Kidney (tissue), 14 donors: ENCODE measurements around the gene FAM210A. TPM values are rescaled to one million over a fixed set of nuclear protein-coding genes. Genes with fewer than 3 reads are reported as not detected.
"Not testable (repeated sequence)": the region's sequence is repeated elsewhere in the genome, so short reads cannot be mapped to it uniquely, and the experiment has no call there.

Source experiments
- DNase-seq, 5 donors: peaks; one replicate each; pipeline ENCODE4 v3.0.0-alpha.2; 2013 to 2020
- FAIRE-seq: peaks from 2 replicates; lab custom pipeline; 2012; peaks lifted over from hg19 to GRCh38; lab: Jason Lieb, UNC
- H3K27ac ChIP-seq, 2 donors: one replicate each; pipeline ENCODE4 v1.7.0; 2013; ENCODE audit warnings: low read depth in 2 of 2, low read length in 2 of 2, inconsistent platforms in 1 of 2
- H3K27me3 ChIP-seq: one replicate; pipeline ENCODE4 v1.7.1; 2013; ENCODE audit warnings: low read length, inconsistent platforms; ENCODE audit not compliant: control insufficient read depth, insufficient read depth
- H3K36me3 ChIP-seq, 3 donors: one replicate each; pipeline versions ENCODE4 v1.7.0 to v1.7.1; 2013; ENCODE audit warnings: low read length in 3 of 3, control low read depth in 1 of 3, inconsistent platforms in 1 of 3; ENCODE audit not compliant: insufficient read depth in 3 of 3, control insufficient read depth in 2 of 3
- H3K4me1 ChIP-seq, 3 donors: one replicate each; pipeline versions ENCODE4 v1.7.0 to v1.7.1; 2013; ENCODE audit warnings: low read length in 3 of 3, inconsistent platforms in 1 of 3, low read depth in 1 of 3; ENCODE audit not compliant: control insufficient read depth in 2 of 3, insufficient read depth in 2 of 3
- H3K4me3 ChIP-seq, 3 donors: one replicate each; pipeline versions ENCODE4 v1.7.0 to v1.8.1; 2013; ENCODE audit warnings: low read length in 3 of 3, control low read depth in 1 of 3, inconsistent platforms in 1 of 3
- H3K9ac ChIP-seq, 3 donors: one replicate each; pipeline versions ENCODE4 v1.7.0 to v1.7.1; 2013; ENCODE audit warnings: low read length in 3 of 3, control low read depth in 1 of 3, inconsistent platforms in 1 of 3
- H3K9me3 ChIP-seq, 3 donors: one replicate each; pipeline versions ENCODE4 v1.7.0 to v1.7.1; 2013; ENCODE audit warnings: low read length in 3 of 3, control low read depth in 1 of 3, inconsistent platforms in 1 of 3; ENCODE audit not compliant: control insufficient read depth in 2 of 3, insufficient read depth in 1 of 3
- CTCF ChIP-seq: IDR thresholded peaks from 3 replicates; pipeline ENCODE4 v1.5.1; 2012; ENCODE audit warnings: mild to moderate bottlenecking, moderate library complexity, borderline replicate concordance; ENCODE audit not compliant: insufficient read depth; ENCODE audit errors: extremely low read depth
- intact Hi-C: fragments of 100-400 bp; cut with DNase I; formaldehyde crosslinking; loops from one replicate; pipeline ENCODE4 v1.11.1; 2022
- polyA plus RNA-seq: library from polyadenylated mRNA; stranded (reverse); fragments of 350-450 nt; fragmentation: Illumina TruSeq; extraction: RNeasy Lipid Tissue Mini Kit (QIAGEN cat#74804); gene quantifications from one replicate; pipeline ENCODE4 v1.2.3, GENCODE V29; 2014; ENCODE audit warnings: low read depth, low replicate concordance; ENCODE audit not compliant: insufficient read depth
- total RNA-seq: library from RNA; stranded (reverse); fragmentation: NEBNext Ultra II Directional; extraction: Animal tissue kit (Norgen Biotek cat#: 25700); gene quantifications from one replicate; pipeline ENCODE4 v1.2.1, GENCODE V29; 2021
- donor health status: control.
- donor health status: control.
- donor health status: control.
- donor health status: control.
- donor health status: control.
- donor health status: DM: yes; HTN: yes; CAD: no.
- donor health status: Normal renal cell carcinoma (clear cell type).

The FAM210A gene
- total and polyA plus RNA-seq, 2 donors from 2014 or later, result 13.7 to 18.0 TPM

GRCh38 chr18:13681701-13682100, 44.7 kb downstream of the FAM210A start:
- H3K27me3 ChIP-seq, result no peaks in the 10 kb centered on the region
- no peak for TF ChIP-seq CTCF
- no peaks in the 10 kb centered on the region for H3K36me3 ChIP-seq
- intact Hi-C loops, result no loop called here
- no peak overlapping the region for H3K9ac ChIP-seq
- no peak overlapping the region for H3K4me3 ChIP-seq
- H3K4me1 ChIP-seq, result peaks cover 0 to 3% (median 0%) of the 10 kb centered on the region in 3 donors
- DNase-seq (no peak), FAIRE-seq (no peak)
- H3K27ac ChIP-seq, result no peak overlapping the region
- no peaks in the 10 kb centered on the region for H3K9me3 ChIP-seq

GRCh38 chr18:13680612-13681011, 45.7 kb downstream of the FAM210A start:
- H3K27me3 ChIP-seq, result no peaks in the 10 kb centered on the region
- no peaks in the 10 kb centered on the region for H3K9me3 ChIP-seq
- no peak for FAIRE-seq
- DNase-seq, result peak in 3 of 5 donors; percentile 35 to 63 (median 43)
- no peak overlapping the region for H3K9ac ChIP-seq
- peak; percentile 28 for TF ChIP-seq CTCF
- no peak overlapping the region for H3K27ac ChIP-seq
- H3K4me1 ChIP-seq, result peaks cover 0 to 3% (median 0%) of the 10 kb centered on the region in 3 donors
- intact Hi-C loops, result no loop called here
- no peak overlapping the region for H3K4me3 ChIP-seq
- H3K36me3 ChIP-seq, result no peaks in the 10 kb centered on the region

- H3K27me3 ChIP-seq, H3K27ac ChIP-seq, H3K4me3 ChIP-seq, FAIRE-seq, H3K9me3 ChIP-seq, H3K36me3 ChIP-seq, intact Hi-C loops, DNase-seq, H3K9ac ChIP-seq, H3K4me1 ChIP-seq: not testable (repeated sequence)
Observed at GRCh38 chr18:13677350-13677749, 49.0 kb downstream of the FAM210A start.

GRCh38 chr18:13676471-13676870, 49.9 kb downstream of the FAM210A start:
- intact Hi-C loops, result no loop called here
- H3K9ac ChIP-seq, result no peak overlapping the region
- H3K36me3 ChIP-seq, result no peaks in the 10 kb centered on the region
- H3K27me3 ChIP-seq, result no peaks in the 10 kb centered on the region
- H3K4me1 ChIP-seq, result peaks cover 0 to 3% (median 0%) of the 10 kb centered on the region in 3 donors
- DNase-seq (no peak), FAIRE-seq (no peak)
- H3K27ac ChIP-seq, result no peak overlapping the region
- H3K4me3 ChIP-seq, result no peak overlapping the region
- no peak for TF ChIP-seq CTCF
- H3K9me3 ChIP-seq, result no peaks in the 10 kb centered on the region
